H1 (cell line): ENCODE measurements around the gene GNAS. TPM values are rescaled to one million over a fixed set of nuclear protein-coding genes. Genes with fewer than 3 reads are reported as not detected.
A peak's percentile ranks its signal among the peaks of the same experiment; 100 is the strongest.

Experiments used
- CTCF ChIA-PET: fragments of 300-600 bp; sonication (Branson Sonifier 250); formaldehyde crosslinking; loops from one replicate; lab custom pipeline; 2021; ENCODE audit not compliant: partially characterized antibody; lab: Charles Lee
- POLR2A ChIA-PET: fragments of 300-600 bp; sonication (Branson Sonifier 250); formaldehyde crosslinking; loops from one replicate; lab custom pipeline; 2021; ENCODE audit warnings: inconsistent platforms; ENCODE audit not compliant: partially characterized antibody; lab: Charles Lee
- DNase-seq, 2 experiments: peaks; one replicate each; pipeline versions ENCODE4 v3.0.0 to v3.0.0-alpha.2; 2010 to 2022; ENCODE audit warnings: low spot score in 2 of 2, low read depth in 1 of 2, mixed read lengths in 1 of 2
- FAIRE-seq: peaks from 2 replicates; lab custom pipeline; 2011; peaks lifted over from hg19 to GRCh38; lab: Jason Lieb, UNC
- H2AFZ ChIP-seq: 2 replicates; pipeline ENCODE4 v1.8.1; 2012; ENCODE audit warnings: low read length, inconsistent platforms
- H2AK5ac ChIP-seq: 2 replicates; pipeline ENCODE4 v1.6.1; 2013; ENCODE audit warnings: low read depth, low read length
- H2BK120ac ChIP-seq: replicated peaks from 2 replicates; pipeline ENCODE3; 2013; ENCODE audit warnings: low read depth, low read length, inconsistent platforms
- H2BK12ac ChIP-seq: 2 replicates; pipeline ENCODE4 v1.6.1; 2013; ENCODE audit warnings: low read depth, low read length
- H2BK15ac ChIP-seq: 2 replicates; pipeline ENCODE4 v1.6.1; 2013; ENCODE audit warnings: low read length
- H2BK20ac ChIP-seq: 2 replicates; pipeline ENCODE4 v1.6.1; 2013; ENCODE audit warnings: low read length
- H2BK5ac ChIP-seq: 2 replicates; pipeline ENCODE4 v1.6.1; 2013; ENCODE audit warnings: low read depth, low read length
- H3K14ac ChIP-seq: 2 replicates; pipeline ENCODE4 v1.6.1; 2013; ENCODE audit warnings: inconsistent platforms; ENCODE audit not compliant: insufficient read length
- H3K18ac ChIP-seq: 2 replicates; pipeline ENCODE4 v1.6.1; 2013; ENCODE audit warnings: low read length; ENCODE audit errors: extremely low read depth
- H3K23ac ChIP-seq: 2 replicates; pipeline ENCODE4 v1.6.1; 2013; ENCODE audit warnings: inconsistent platforms; ENCODE audit not compliant: insufficient read length
- H3K23me2 ChIP-seq: 2 replicates; pipeline ENCODE4 v1.6.1; 2013; ENCODE audit warnings: low read depth, low read length
- H3K27ac ChIP-seq: 2 replicates; pipeline ENCODE4 v1.6.1; 2011; ENCODE audit warnings: low read depth, low read length, inconsistent platforms
- H3K27me3 ChIP-seq, 4 experiments: replicated peaks in 1 of 4; 1 replicate in 1 of 4; 2 replicates in 3 of 4; pipeline versions ENCODE4 v1.6.1 to v1.8.1; 2011 to 2013; ENCODE audit warnings: low read length in 3 of 4, mild to moderate bottlenecking in 3 of 4, inconsistent platforms in 2 of 4, mixed read lengths in 2 of 4, moderate library complexity in 1 of 4; ENCODE audit not compliant: control insufficient read depth in 3 of 4, insufficient read depth in 3 of 4; ENCODE audit errors: extremely low read depth in 1 of 4
- H3K36me3 ChIP-seq, 4 experiments: 2 replicates each; pipeline versions ENCODE4 v1.6.1 to v1.8.1; 2011 to 2013; ENCODE audit warnings: mild to moderate bottlenecking in 4 of 4, low read length in 3 of 4, moderate library complexity in 2 of 4, control low read depth in 1 of 4, inconsistent platforms in 1 of 4; ENCODE audit not compliant: insufficient read depth in 4 of 4, control insufficient read depth in 2 of 4
- H3K4ac ChIP-seq: replicated peaks from 2 replicates; pipeline ENCODE3; 2013; ENCODE audit warnings: low read length, low read depth, mixed read lengths, inconsistent platforms; ENCODE audit not compliant: insufficient read length
- H3K4me1 ChIP-seq, 4 experiments: replicated peaks in 1 of 4; 1 replicate in 1 of 4; 2 replicates in 3 of 4; pipeline versions ENCODE4 v1.6.1 to v1.8.1; 2011 to 2013; ENCODE audit warnings: low read length in 3 of 4, inconsistent platforms in 2 of 4, mixed read lengths in 1 of 4; ENCODE audit not compliant: insufficient read depth in 4 of 4, control insufficient read depth in 3 of 4
- H3K4me2 ChIP-seq, 2 experiments: 2 replicates each; pipeline versions ENCODE4 v1.6.1 to v1.8.1; 2011 to 2013; ENCODE audit warnings: low read depth in 2 of 2, low read length in 2 of 2, control low read depth in 1 of 2, inconsistent platforms in 1 of 2, mild to moderate bottlenecking in 1 of 2; ENCODE audit not compliant: insufficient read depth in 1 of 2
- H3K4me3 ChIP-seq, 4 experiments: fragments of 200-600, 300-600 bp in 1 of 4; sonication (generic), shearing (Covaris generic), sonication (Bioruptor Twin) in 1 of 4; 2 replicates each; pipeline versions ENCODE4 v1.5.1 to v1.8.1; 2011 to 2016; ENCODE audit warnings: low read length in 4 of 4, low read depth in 3 of 4, control low read depth in 2 of 4, inconsistent platforms in 2 of 4, mild to moderate bottlenecking in 2 of 4, mixed read lengths in 1 of 4, moderate library complexity in 1 of 4; ENCODE audit not compliant: insufficient read depth in 2 of 4; ENCODE audit errors: extremely low read depth in 1 of 4
- H3K56ac ChIP-seq: replicated peaks from 2 replicates; pipeline ENCODE3; 2013; ENCODE audit warnings: low read depth, mild to moderate bottlenecking, mixed read lengths, low read length, inconsistent platforms; ENCODE audit not compliant: insufficient read length
- H3K79me1 ChIP-seq: 2 replicates; pipeline ENCODE4 v1.6.1; 2013; ENCODE audit warnings: low read depth, low read length, control low read depth
- H3K79me2 ChIP-seq, 2 experiments: 2 replicates each; pipeline versions ENCODE4 v1.6.1 to v1.8.1; 2012 to 2013; ENCODE audit warnings: low read length in 2 of 2, mild to moderate bottlenecking in 2 of 2, inconsistent platforms in 1 of 2; ENCODE audit not compliant: insufficient read depth in 2 of 2, control insufficient read depth in 1 of 2
- H3K9ac ChIP-seq, 4 experiments: replicated peaks in 1 of 4; 1 replicate in 1 of 4; 2 replicates in 3 of 4; pipeline versions ENCODE4 v1.6.1 to v1.8.1; 2011 to 2013; ENCODE audit warnings: low read depth in 3 of 4, low read length in 3 of 4, control low read depth in 2 of 4, mild to moderate bottlenecking in 2 of 4, moderate library complexity in 2 of 4, inconsistent platforms in 1 of 4; ENCODE audit errors: extremely low read depth in 1 of 4
- H3K9me3 ChIP-seq, 2 experiments: 2 replicates each; pipeline versions ENCODE4 v1.6.1 to v1.8.1; 2012 to 2013; ENCODE audit warnings: mild to moderate bottlenecking in 2 of 2, moderate library complexity in 2 of 2, control low read depth in 1 of 2, inconsistent platforms in 1 of 2, low read depth in 1 of 2, low read length in 1 of 2, mixed read lengths in 1 of 2; ENCODE audit not compliant: insufficient read depth in 2 of 2
- H4K20me1 ChIP-seq, 2 experiments: replicated peaks in 1 of 2; 2 replicates each; pipeline versions ENCODE3 to v1.8.1; 2011 to 2013; ENCODE audit warnings: inconsistent platforms in 2 of 2, low read length in 2 of 2, mild to moderate bottlenecking in 1 of 2; ENCODE audit not compliant: insufficient read depth in 2 of 2, control insufficient read depth in 1 of 2
- H4K5ac ChIP-seq: 2 replicates; pipeline ENCODE4 v1.6.1; 2013; ENCODE audit warnings: low read length, low read depth, mixed read lengths, inconsistent platforms; ENCODE audit not compliant: insufficient read length
- H4K8ac ChIP-seq: 2 replicates; pipeline ENCODE4 v1.8.0; 2013; ENCODE audit warnings: mild to moderate bottlenecking, moderate library complexity, low read length, inconsistent platforms; ENCODE audit not compliant: insufficient read depth; ENCODE audit errors: extremely low read depth
- H4K91ac ChIP-seq: replicated peaks from 2 replicates; pipeline ENCODE3; 2013; ENCODE audit warnings: low read length, mixed read lengths, inconsistent platforms; ENCODE audit not compliant: insufficient read length
- ATF3 ChIP-seq: IDR thresholded peaks from 2 replicates; pipeline ENCODE4 v1.6.1; 2011; ENCODE audit warnings: low read depth, mild to moderate bottlenecking, low read length; ENCODE audit not compliant: insufficient read depth
- BCL11A ChIP-seq, 2 experiments: IDR thresholded peaks; one replicate each; pipeline ENCODE4 v1.6.1; 2011; ENCODE audit warnings: low read depth in 2 of 2, low read length in 2 of 2, mild to moderate bottlenecking in 2 of 2
- GABPA ChIP-seq: IDR thresholded peaks from 2 replicates; pipeline ENCODE4 v1.6.1; 2011; ENCODE audit warnings: mild to moderate bottlenecking, low read length, moderate library complexity, borderline replicate concordance; ENCODE audit not compliant: insufficient read depth
- GTF2F1 ChIP-seq: IDR thresholded peaks from 2 replicates; pipeline ENCODE4 v1.6.1; 2012; ENCODE audit warnings: low read depth, low read length, improper control_type of control experiment, borderline replicate concordance
- JUN ChIP-seq: IDR thresholded peaks from 2 replicates; pipeline ENCODE4 v1.6.1; 2011; ENCODE audit warnings: low read depth, mild to moderate bottlenecking, improper control_type of control experiment, low read length
- NANOG ChIP-seq: IDR thresholded peaks from 2 replicates; pipeline ENCODE4 v1.6.1; 2011; ENCODE audit warnings: low read length, low read depth, mild to moderate bottlenecking, inconsistent platforms; ENCODE audit not compliant: insufficient read depth, poor library complexity, severe bottlenecking
- RBBP5 ChIP-seq: IDR thresholded peaks from 2 replicates; pipeline ENCODE4 v1.7.1; 2012; ENCODE audit warnings: low read depth, mild to moderate bottlenecking, inconsistent platforms, low read length, moderate library complexity, borderline replicate concordance
- SUZ12 ChIP-seq: fragments of 200-600 bp; sonication (generic); IDR thresholded peaks from 2 replicates; pipeline ENCODE4 v1.6.1; 2012; ENCODE audit warnings: mild to moderate bottlenecking, inconsistent platforms, low read length, moderate library complexity, mixed read lengths
- TAF1 ChIP-seq: IDR thresholded peaks from 2 replicates; pipeline ENCODE4 v1.6.1; 2011; ENCODE audit warnings: mild to moderate bottlenecking, low read depth, low read length
- WGBS, 2 experiments: shearing (Covaris generic) in 1 of 2; methylation state at CpG; one replicate each; pipeline versions ENCODE4 v1.1.6 to v1.1.7; 2013 to 2015; ENCODE audit warnings: low lambda C conversion rate in 2 of 2, mixed read lengths in 2 of 2, inconsistent platforms in 1 of 2, low coverage in 1 of 2, missing lambda C conversion rate in 1 of 2; ENCODE audit not compliant: insufficient replicate concordance in 2 of 2, insufficient coverage in 1 of 2, insufficient read length in 1 of 2; ENCODE audit errors: extremely low coverage in 1 of 2, missing lambda C conversion rate in 1 of 2; 5-methylcytosine and 5-hydroxymethylcytosine counted together
- polyA plus RNA-seq, 7 experiments: library from polyadenylated mRNA; depleted of rRNA in 3 of 7; stranded (reverse) in 5 of 7; unstranded in 2 of 7; fragments of >200 nt in 5 of 7; fragments of 200-250 nt in 2 of 7; gene quantifications; 1 replicate in 5 of 7; 2 replicates in 1 of 7; 4 replicates in 1 of 7; pipeline versions ENCODE4 v1.2.1 to v1.2.3, GENCODE V29; 2011 to 2013; ENCODE audit warnings: missing spikeins in 2 of 7, mixed read lengths in 2 of 7
- total RNA-seq: library from RNA; stranded (reverse); fragmentation: NEBNext Ultra II Directional; extraction: Animal tissue kit (Norgen Biotek cat#: 25700); gene quantifications from 2 replicates; pipeline ENCODE4 v1.2.1, GENCODE V29; 2021

Gene GNAS
- total and polyA plus RNA-seq, 2 of the 8 experiments (the other 6 are each of a cell fraction or from before 2014, with no cell fraction given) = 989 to 1,613 TPM

DNA sequence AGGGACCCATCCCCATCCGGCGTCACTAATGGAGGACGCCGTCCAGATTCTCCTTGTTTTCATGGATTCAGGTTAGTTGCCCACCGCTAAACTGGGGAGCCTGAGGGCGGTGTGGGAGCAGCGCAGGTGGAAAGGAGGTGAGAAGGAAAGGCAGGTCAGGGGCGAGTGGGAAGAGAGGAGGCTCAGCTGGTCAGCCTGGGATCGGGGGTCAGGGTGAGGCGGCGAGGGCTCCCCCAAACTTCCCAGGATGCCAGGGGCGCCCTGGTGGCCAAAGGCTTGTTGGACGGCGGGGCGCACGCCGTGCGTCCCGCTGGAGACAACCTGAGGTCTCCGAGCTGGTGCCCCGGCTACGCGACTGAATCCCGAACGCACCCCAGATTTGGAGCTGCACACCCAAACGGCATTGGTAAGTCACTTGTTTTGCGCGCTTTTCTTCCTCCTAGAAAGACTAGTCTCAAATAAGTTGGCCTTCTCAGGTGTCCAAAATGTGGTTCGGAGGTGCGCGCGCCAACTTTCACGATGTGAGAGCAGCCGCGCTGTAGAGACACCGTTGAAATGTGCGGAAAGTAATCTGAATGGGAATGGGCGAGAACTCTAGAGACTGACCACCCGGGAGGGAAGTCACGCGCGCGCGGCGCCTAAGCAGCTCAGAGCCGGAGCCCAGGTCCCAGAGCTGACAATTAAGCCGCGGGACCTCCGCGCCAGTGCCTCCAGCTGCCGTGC lies 11.5 kb upstream of the GNAS start:
- Histone ChIP-seq H2AK5ac (no peak overlapping the region), H4K8ac (peak overlapping the region; percentile 73), H3K27ac (peak overlapping the region; percentile 21; the same call in 1 of the 2 replicates), H3K23me2 (peaks cover 16% of the 10 kb centered on the region), H4K20me1 (peaks cover 5 to 7% of the 10 kb centered on the region in 2 experiments), H2BK120ac (no peak overlapping the region), H2BK12ac (no peak overlapping the region), H2AFZ (no peak overlapping the region), H3K4ac (peak overlapping the region; percentile 24), H3K4me2 (peak overlapping the region; percentile 69 to 98), H3K79me2 (peaks cover 26 to 96% of the 10 kb centered on the region in 2 experiments), H2BK5ac (0 out of 2 replicates have a peak overlapping the region, but pooled peaks have one; percentile 95), H3K9ac (peak overlapping the region in 3 of 4 experiments; percentile 42 to 55 (median 50); a peak in 6 of 7 replicates), H3K4me1 (peaks cover 15 to 30% (median 17%) of the 10 kb centered on the region in 4 experiments), H3K36me3 (peaks cover 2 to 43% (median 17%) of the 10 kb centered on the region in 4 experiments; a peak in 6 of 8 replicates), H4K5ac (peak overlapping the region; percentile 8), H3K79me1 (peaks cover 4% of the 10 kb centered on the region; the same call in 1 of the 2 replicates), H3K14ac (no peak overlapping the region), H3K23ac (no peak overlapping the region), H2BK20ac (no peak overlapping the region; the same call in 1 of the 2 replicates), H2BK15ac (no peak overlapping the region; the same call in 1 of the 2 replicates), H3K27me3 (peaks cover 0 to 18% (median 11%) of the 10 kb centered on the region in 4 experiments; a peak in 5 of 7 replicates), H3K18ac (peak overlapping the region; percentile 24; the same call in 1 of the 2 replicates), H4K91ac (no peak overlapping the region), H3K4me3 (peak overlapping the region; percentile 49 to 62 (median 60)), H3K9me3 (no peaks in the 10 kb centered on the region), H3K56ac (no peak overlapping the region)
- 54% methylated on average over 47 of the region's 51 CpGs; no CpG with 5 or more reads in 1 of the 2 experiments for WGBS, 2 experiments
- POLR2A ChIA-PET = interaction anchor here (0.6 to 12.2 kb wide), 15 partner anchors 8 to 1297 kb away, joined by 3 to 163 read pairs (median 5); partner anchors contain the start of genes APCDD1L, GNAS, GNAS-AS1 and NPEPL1
- CTCF ChIA-PET = interaction anchor here (0.6 to 8.7 kb wide), 7 partner anchors 8 to 420 kb away, joined by 3 to 57 read pairs (median 4); partner anchors contain the start of genes GNAS, GNAS-AS1 and STX16
- DNase-seq = no peak
- FAIRE-seq = no peak
- TF ChIP-seq GABPA (0 out of 2 replicates have a peak, but pooled peaks have one; percentile 13), RBBP5 (no peak), JUN (no peak), SUZ12 (peak; percentile 33; the same call in 1 of the 2 replicates), NANOG (no peak), ATF3 (no peak), TAF1 (0 out of 2 replicates have a peak, but pooled peaks have one; percentile 22), GTF2F1 (no peak), BCL11A (IDR thresholded peaks at IDR 0.05; ENCODE audit: low read depth in 2 of 2, low read length in 2 of 2) (no peak)
